ENCODE results near the gene BTBD7. TPM values are rescaled to one million over a fixed set of nuclear protein-coding genes. Genes with fewer than 3 reads are reported as not detected.

The BTBD7 gene
- total and polyA plus RNA-seq, 4 donors = 7.8 to 47.7 (median 19.4) TPM

DNA sequence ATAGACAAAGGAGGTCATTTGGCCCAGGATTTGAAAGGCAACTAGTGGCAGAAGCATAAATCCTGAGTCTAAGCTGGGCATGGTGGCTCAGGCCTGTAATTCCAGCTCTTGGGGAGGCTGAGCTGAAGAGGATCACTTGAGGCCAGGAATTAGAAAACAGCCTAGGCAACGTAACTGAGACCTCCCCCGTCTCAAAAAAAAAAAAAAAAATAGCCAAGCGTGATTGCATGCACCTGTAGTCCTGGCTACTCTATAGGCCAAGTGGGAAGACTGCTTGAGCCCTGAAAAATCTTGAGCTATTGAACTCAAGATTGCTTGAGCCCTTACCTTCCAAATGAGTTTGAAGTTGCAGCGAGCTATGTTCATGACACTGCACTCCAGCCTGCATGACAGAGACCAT lies 133.8 kb downstream of the BTBD7 start:
- Histone ChIP-seq H3K27ac (ENCODE audit: low read depth in 1 of 2, low read length in 1 of 2) (no peak overlapping the region), H3K4me3 (no peak overlapping the region), H3K9me3 (ENCODE audit: control insufficient read depth in 4 of 4, insufficient read depth in 3 of 4, low read length in 3 of 4) (no peaks in the 10 kb centered on the region), H3K4me1 (ENCODE audit: control insufficient read depth in 5 of 5, insufficient read depth in 5 of 5, low read length in 5 of 5) (no peaks in the 10 kb centered on the region), H3K36me3 (ENCODE audit: control insufficient read depth in 4 of 4, insufficient read depth in 4 of 4, low read length in 4 of 4) (peaks cover 0 to 2% (median 1%) of the 10 kb centered on the region in 4 donors), H3K9ac (ENCODE audit: insufficient read depth in 1 of 2, low read length in 2 of 2) (no peak overlapping the region), H3K27me3 (ENCODE audit: control insufficient read depth in 3 of 3, insufficient read depth in 3 of 3, low read length in 2 of 3) (no peaks in the 10 kb centered on the region)
- ATAC-seq (ENCODE audit: insufficient read depth, low FRiP score) = no peak
- no peak for DNase-seq
- WGBS, 2 donors = 77 to 94% methylated on average over 4 of the region's 4 CpGs
- TF ChIP-seq, protein P1, sequence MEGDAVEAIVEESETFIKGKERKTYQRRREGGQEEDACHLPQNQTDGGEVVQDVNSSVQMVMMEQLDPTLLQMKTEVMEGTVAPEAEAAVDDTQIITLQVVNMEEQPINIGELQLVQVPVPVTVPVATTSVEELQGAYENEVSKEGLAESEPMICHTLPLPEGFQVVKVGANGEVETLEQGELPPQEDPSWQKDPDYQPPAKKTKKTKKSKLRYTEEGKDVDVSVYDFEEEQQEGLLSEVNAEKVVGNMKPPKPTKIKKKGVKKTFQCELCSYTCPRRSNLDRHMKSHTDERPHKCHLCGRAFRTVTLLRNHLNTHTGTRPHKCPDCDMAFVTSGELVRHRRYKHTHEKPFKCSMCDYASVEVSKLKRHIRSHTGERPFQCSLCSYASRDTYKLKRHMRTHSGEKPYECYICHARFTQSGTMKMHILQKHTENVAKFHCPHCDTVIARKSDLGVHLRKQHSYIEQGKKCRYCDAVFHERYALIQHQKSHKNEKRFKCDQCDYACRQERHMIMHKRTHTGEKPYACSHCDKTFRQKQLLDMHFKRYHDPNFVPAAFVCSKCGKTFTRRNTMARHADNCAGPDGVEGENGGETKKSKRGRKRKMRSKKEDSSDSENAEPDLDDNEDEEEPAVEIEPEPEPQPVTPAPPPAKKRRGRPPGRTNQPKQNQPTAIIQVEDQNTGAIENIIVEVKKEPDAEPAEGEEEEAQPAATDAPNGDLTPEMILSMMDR (IDR thresholded peaks at IDR 0.05; ENCODE audit: control extremely low read depth, extremely low read depth) = no peak

DNA sequence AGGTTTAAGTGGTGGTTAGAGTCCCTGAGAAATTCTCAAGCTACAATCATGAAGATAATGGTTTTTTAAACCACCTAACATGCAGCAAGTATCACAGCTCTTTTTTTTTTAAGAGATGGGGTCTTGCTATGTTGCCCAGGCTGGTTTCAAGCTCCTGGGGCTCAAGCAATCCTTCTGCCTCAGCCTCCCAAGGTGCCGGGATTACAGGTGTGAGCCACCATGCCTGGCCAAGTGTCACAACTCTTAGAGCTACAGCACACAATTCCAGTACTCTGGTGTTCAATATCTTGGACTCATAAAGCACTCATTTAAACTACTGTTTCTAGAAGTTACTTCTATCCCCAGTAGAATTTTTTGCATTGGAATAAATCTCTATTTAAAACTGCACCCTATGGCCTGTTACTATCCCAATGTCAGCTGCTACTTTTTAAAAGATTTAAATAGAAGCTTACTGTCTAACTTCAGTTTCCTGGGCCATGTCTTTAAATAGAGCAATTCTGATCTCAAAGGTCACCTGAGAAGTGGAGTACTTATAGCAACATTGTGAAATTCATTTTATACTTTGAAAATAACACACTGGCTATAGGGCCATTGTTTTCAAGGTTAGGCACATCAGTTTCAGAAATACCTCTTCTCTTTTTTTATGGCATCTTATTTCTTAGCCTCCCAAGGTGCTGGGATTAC lies 137.4 kb downstream of the BTBD7 start:
- Histone ChIP-seq H3K4me3 (no peak overlapping the region), H3K4me1 (ENCODE audit: control insufficient read depth in 5 of 5, insufficient read depth in 5 of 5, low read length in 5 of 5) (no peaks in the 10 kb centered on the region), H3K9ac (ENCODE audit: insufficient read depth in 1 of 2, low read length in 2 of 2) (no peak overlapping the region), H3K27ac (ENCODE audit: low read depth in 1 of 2, low read length in 1 of 2) (no peak overlapping the region), H3K36me3 (ENCODE audit: control insufficient read depth in 4 of 4, insufficient read depth in 4 of 4, low read length in 4 of 4) (peaks cover 0 to 5% (median 2%) of the 10 kb centered on the region in 4 donors), H3K27me3 (ENCODE audit: control insufficient read depth in 3 of 3, insufficient read depth in 3 of 3, low read length in 2 of 3) (no peaks in the 10 kb centered on the region), H3K9me3 (ENCODE audit: control insufficient read depth in 4 of 4, insufficient read depth in 3 of 4, low read length in 3 of 4) (no peaks in the 10 kb centered on the region)
- 91 to 96% methylated on average over 1 of the region's 1 CpG for WGBS, 2 donors
- no peak for ATAC-seq (ENCODE audit: insufficient read depth, low FRiP score)
- no peak for DNase-seq
- TF ChIP-seq, protein P1 (IDR thresholded peaks at IDR 0.05; ENCODE audit: control extremely low read depth, extremely low read depth) = no peak

Other genes starting within 250 kb of the BTBD7 start
- gene ITPK1, start 217.1 kb downstream of the BTBD7 start, total RNA-seq = 10 to 100 TPM; 17.5 to 99.4 TPM
- 10 to 100 TPM; 44.6 to 46.1 TPM for gene ITPK1, start 217.1 kb downstream of the BTBD7 start, polyA plus RNA-seq
- 10 to 100 TPM; 33.2 to 48.6 TPM for gene MOAP1, start 148.1 kb downstream of the BTBD7 start, total RNA-seq
- gene MOAP1, start 148.1 kb downstream of the BTBD7 start, polyA plus RNA-seq = 10 to 100 TPM; 22.3 to 29.3 TPM
- 10 to 100 TPM in 1 of 2 donors, 1 to 10 TPM in 1; 7.6 to 26.8 TPM for gene LYSET, start 147.7 kb downstream of the BTBD7 start, total RNA-seq
- gene LYSET, start 147.7 kb downstream of the BTBD7 start, polyA plus RNA-seq = 10 to 100 TPM; 26.6 to 27.4 TPM
- 10 to 100 TPM; 20.7 to 22.8 TPM for gene GON7, start 126.0 kb downstream of the BTBD7 start, total RNA-seq
- 10 to 100 TPM; 20.7 to 24.3 TPM for gene GON7, start 126.0 kb downstream of the BTBD7 start, polyA plus RNA-seq
- 10 to 100 TPM; 16.6 to 26.0 TPM for gene UBR7, start 125.8 kb downstream of the BTBD7 start, total RNA-seq
- 10 to 100 TPM; 11.3 to 12.0 TPM for gene UBR7, start 125.8 kb downstream of the BTBD7 start, polyA plus RNA-seq
- not detected for gene COX8C, start 14.1 kb upstream of the BTBD7 start, total RNA-seq
- gene COX8C, start 14.1 kb upstream of the BTBD7 start, polyA plus RNA-seq = not detected
- under 1 TPM; 0.25 to 0.94 TPM for gene UNC79, start 97.9 kb upstream of the BTBD7 start, total RNA-seq
- under 1 TPM; 0.03 to 0.04 TPM for gene UNC79, start 97.9 kb upstream of the BTBD7 start, polyA plus RNA-seq

All from lung (tissue), 12 donors.